ENCODE data around the gene PDE6A. TPM values are rescaled to one million over a fixed set of nuclear protein-coding genes. Genes with fewer than 3 reads are reported as not detected.

Gene PDE6A
- total and polyA plus RNA-seq, 4 donors, result 0.06 TPM; not detected in 3

DNA sequence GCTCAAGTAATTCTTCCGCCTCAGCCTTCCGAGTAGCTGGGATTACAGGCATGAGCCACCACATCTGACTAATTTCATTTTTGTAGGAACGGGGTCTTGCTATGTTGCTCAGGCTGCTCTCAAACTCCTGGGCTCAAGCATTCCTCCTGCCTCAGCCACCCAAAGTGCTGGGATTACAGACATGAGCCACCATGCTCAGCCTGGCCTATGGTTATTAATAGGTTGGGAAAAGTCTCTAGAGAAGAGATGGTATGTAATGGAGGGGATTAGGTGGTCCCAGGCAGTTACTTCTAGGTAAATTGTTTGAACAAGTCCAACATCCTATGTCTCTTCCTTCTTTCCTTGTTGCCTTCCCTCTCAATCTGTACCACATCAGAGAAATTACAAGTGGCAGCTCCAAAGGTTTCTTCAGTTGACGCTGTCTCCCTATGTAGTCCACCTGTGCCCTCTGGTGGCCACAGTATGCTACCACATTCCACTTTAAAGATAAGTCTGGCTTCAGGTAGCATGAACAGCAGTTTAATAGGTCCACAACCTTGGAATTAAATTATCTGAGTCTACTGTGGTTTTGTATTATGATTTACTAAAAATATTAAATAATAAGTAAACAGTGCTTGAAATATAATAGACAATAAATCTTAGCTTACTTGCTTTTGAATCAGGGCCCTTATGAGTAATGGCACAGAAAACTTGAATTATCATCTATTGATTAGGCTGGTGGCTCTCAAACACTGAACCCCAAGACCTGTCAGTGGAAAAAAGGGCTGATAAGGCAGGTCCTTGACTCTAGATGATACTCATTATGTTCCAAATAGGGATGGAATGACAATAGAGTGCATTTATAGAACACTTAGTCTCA, 46.2 kb upstream of the PDE6A start:
- no peaks in the 10 kb centered on the region for H3K27me3 ChIP-seq (ENCODE audit: control insufficient read depth in 4 of 4, insufficient read depth in 4 of 4, low read length in 3 of 4)
- H3K4me3 ChIP-seq (ENCODE audit: low read depth in 1 of 3, low read length in 3 of 3), result no peak overlapping the region
- peaks cover 0 to 11% (median 9%) of the 10 kb centered on the region in 4 donors for H3K36me3 ChIP-seq (ENCODE audit: control insufficient read depth in 4 of 4, insufficient read depth in 3 of 4, low read depth in 1 of 4, low read length in 3 of 4)
- peak; percentile 79 for DNase-seq (ENCODE audit: low spot score)
- TF ChIP-seq RAD21 (IDR thresholded peaks at IDR 0.05) (peak; percentile 96 to 97), ATF3 (IDR thresholded peaks at IDR 0.05) (no peak)
- TF ChIP-seq, protein P1, sequence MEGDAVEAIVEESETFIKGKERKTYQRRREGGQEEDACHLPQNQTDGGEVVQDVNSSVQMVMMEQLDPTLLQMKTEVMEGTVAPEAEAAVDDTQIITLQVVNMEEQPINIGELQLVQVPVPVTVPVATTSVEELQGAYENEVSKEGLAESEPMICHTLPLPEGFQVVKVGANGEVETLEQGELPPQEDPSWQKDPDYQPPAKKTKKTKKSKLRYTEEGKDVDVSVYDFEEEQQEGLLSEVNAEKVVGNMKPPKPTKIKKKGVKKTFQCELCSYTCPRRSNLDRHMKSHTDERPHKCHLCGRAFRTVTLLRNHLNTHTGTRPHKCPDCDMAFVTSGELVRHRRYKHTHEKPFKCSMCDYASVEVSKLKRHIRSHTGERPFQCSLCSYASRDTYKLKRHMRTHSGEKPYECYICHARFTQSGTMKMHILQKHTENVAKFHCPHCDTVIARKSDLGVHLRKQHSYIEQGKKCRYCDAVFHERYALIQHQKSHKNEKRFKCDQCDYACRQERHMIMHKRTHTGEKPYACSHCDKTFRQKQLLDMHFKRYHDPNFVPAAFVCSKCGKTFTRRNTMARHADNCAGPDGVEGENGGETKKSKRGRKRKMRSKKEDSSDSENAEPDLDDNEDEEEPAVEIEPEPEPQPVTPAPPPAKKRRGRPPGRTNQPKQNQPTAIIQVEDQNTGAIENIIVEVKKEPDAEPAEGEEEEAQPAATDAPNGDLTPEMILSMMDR (IDR thresholded peaks at IDR 0.05; ENCODE audit: low read depth, low read length, missing input control), result peak; percentile 92
- no peaks in the 10 kb centered on the region for H3K9me3 ChIP-seq (ENCODE audit: control insufficient read depth in 4 of 4, low read length in 3 of 4)
- H3K4me1 ChIP-seq (ENCODE audit: control insufficient read depth in 4 of 4, insufficient read depth in 4 of 4, low read length in 3 of 4), result no peaks in the 10 kb centered on the region
- no peak overlapping the region for H3K27ac ChIP-seq (ENCODE audit: low read depth in 1 of 2, low read length in 2 of 2)
- WGBS, result 69% methylated on average over 4 of the region's 4 CpGs
- H3K9ac ChIP-seq (ENCODE audit: low read depth in 1 of 2, low read length in 2 of 2), result no peak overlapping the region

GRCh38 chr5:149988126-149988525, 43.5 kb upstream of the PDE6A start:
- Histone ChIP-seq H3K4me1 (ENCODE audit: control insufficient read depth in 4 of 4, insufficient read depth in 4 of 4, low read length in 3 of 4) (no peaks in the 10 kb centered on the region), H3K36me3 (ENCODE audit: control insufficient read depth in 4 of 4, insufficient read depth in 3 of 4, low read depth in 1 of 4, low read length in 3 of 4) (no peaks in the 10 kb centered on the region), H3K27ac (ENCODE audit: low read depth in 1 of 2, low read length in 2 of 2) (no peak overlapping the region), H3K27me3 (ENCODE audit: control insufficient read depth in 4 of 4, insufficient read depth in 4 of 4, low read length in 3 of 4) (no peaks in the 10 kb centered on the region), H3K4me3 (ENCODE audit: low read depth in 1 of 3, low read length in 3 of 3) (no peak overlapping the region), H3K9me3 (ENCODE audit: control insufficient read depth in 4 of 4, low read length in 3 of 4) (no peaks in the 10 kb centered on the region), H3K9ac (ENCODE audit: low read depth in 1 of 2, low read length in 2 of 2) (no peak overlapping the region)
- WGBS, result 83% methylated on average over 5 of the region's 5 CpGs
- DNase-seq (ENCODE audit: low spot score), result no peak
- no peak for TF ChIP-seq FOXA2 (IDR thresholded peaks at IDR 0.05)
- TF ChIP-seq, protein P2, sequence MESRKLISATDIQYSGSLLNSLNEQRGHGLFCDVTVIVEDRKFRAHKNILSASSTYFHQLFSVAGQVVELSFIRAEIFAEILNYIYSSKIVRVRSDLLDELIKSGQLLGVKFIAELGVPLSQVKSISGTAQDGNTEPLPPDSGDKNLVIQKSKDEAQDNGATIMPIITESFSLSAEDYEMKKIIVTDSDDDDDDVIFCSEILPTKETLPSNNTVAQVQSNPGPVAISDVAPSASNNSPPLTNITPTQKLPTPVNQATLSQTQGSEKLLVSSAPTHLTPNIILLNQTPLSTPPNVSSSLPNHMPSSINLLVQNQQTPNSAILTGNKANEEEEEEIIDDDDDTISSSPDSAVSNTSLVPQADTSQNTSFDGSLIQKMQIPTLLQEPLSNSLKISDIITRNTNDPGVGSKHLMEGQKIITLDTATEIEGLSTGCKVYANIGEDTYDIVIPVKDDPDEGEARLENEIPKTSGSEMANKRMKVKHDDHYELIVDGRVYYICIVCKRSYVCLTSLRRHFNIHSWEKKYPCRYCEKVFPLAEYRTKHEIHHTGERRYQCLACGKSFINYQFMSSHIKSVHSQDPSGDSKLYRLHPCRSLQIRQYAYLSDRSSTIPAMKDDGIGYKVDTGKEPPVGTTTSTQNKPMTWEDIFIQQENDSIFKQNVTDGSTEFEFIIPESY (IDR thresholded peaks at IDR 0.05), result no peak
- no peak for TF ChIP-seq RXRA (IDR thresholded peaks at IDR 0.05)
- TF ChIP-seq, protein P1 (IDR thresholded peaks at IDR 0.05; ENCODE audit: low read depth, low read length, missing input control), result no peak
- no peak for TF ChIP-seq YY1 (IDR thresholded peaks at IDR 0.05)
- no peak for TF ChIP-seq NR2F2 (IDR thresholded peaks at IDR 0.05)
- TF ChIP-seq HNF4G (IDR thresholded peaks at IDR 0.05), result no peak
- TF ChIP-seq TAF1 (conservative IDR thresholded peaks at IDR 0.05), result no peak
- no peak for TF ChIP-seq MAX (IDR thresholded peaks at IDR 0.05)

Data from liver (tissue), 9 donors.